Naive thymus-derived CD4-positive, alpha-beta T cell (primary cell): ENCODE results near the gene IGF2R. TPM values are rescaled to one million over a fixed set of nuclear protein-coding genes. Genes with fewer than 3 reads are reported as not detected.
"Not testable (repeated sequence)": the region's sequence is repeated elsewhere in the genome, so short reads cannot be mapped to it uniquely, and the experiment has no call there.

Experiments used
- ATAC-seq: fragments of 150-1000 bp; cut with Tn5 transposase; 2 replicates; pipeline ENCODE4 v1.10.0; 2021; ENCODE audit warnings: mild to moderate bottlenecking, moderate library complexity
- CTCF ChIA-PET: fragments of 350-600 bp; sonication (Branson Sonifier 250); formaldehyde crosslinking; loops from one replicate; lab custom pipeline; 2021; ENCODE audit warnings: antibody characterized with exemption; lab: Charles Lee
- POLR2A ChIA-PET: fragments of 350-600 bp; sonication (Branson Sonifier 250); formaldehyde crosslinking; loops from one replicate; lab custom pipeline; 2021; ENCODE audit warnings: antibody characterized with exemption, inconsistent platforms; lab: Charles Lee
- DNase-seq, 9 donors: peaks; one replicate each; pipeline versions ENCODE4 v3.0.0 to v3.0.0-alpha.2; 2020 to 2022; ENCODE audit warnings: mixed read lengths in 1 of 9
- H3K27ac ChIP-seq: one replicate; pipeline ENCODE4 v1.7.0; 2013; ENCODE audit warnings: mild to moderate bottlenecking, low read depth, low read length, moderate library complexity
- H3K27me3 ChIP-seq, 2 donors: one replicate each; pipeline ENCODE4 v1.7.0; 2013; ENCODE audit warnings: low read length in 2 of 2, mild to moderate bottlenecking in 2 of 2, moderate library complexity in 2 of 2; ENCODE audit not compliant: control insufficient read depth in 2 of 2, insufficient read depth in 2 of 2
- H3K36me3 ChIP-seq, 3 experiments: 1 replicate in 2 of 3; 2 replicates in 1 of 3; pipeline ENCODE4 v1.7.0; 2013; ENCODE audit warnings: low read length in 3 of 3, mild to moderate bottlenecking in 3 of 3, moderate library complexity in 1 of 3; ENCODE audit not compliant: insufficient read depth in 3 of 3, control insufficient read depth in 2 of 3
- H3K4me1 ChIP-seq, 2 donors: one replicate each; pipeline ENCODE4 v1.7.0; 2013; ENCODE audit warnings: low read length in 2 of 2, mild to moderate bottlenecking in 2 of 2, moderate library complexity in 1 of 2; ENCODE audit not compliant: control insufficient read depth in 2 of 2, insufficient read depth in 2 of 2
- H3K4me3 ChIP-seq: 2 replicates; pipeline ENCODE4 v1.7.0; 2013; ENCODE audit warnings: mild to moderate bottlenecking, low read length
- H3K9me3 ChIP-seq, 3 experiments: 1 replicate in 2 of 3; 2 replicates in 1 of 3; pipeline ENCODE4 v1.7.0; 2013; ENCODE audit warnings: low read length in 3 of 3; ENCODE audit not compliant: control insufficient read depth in 2 of 3
- H3K27ac Mint-ChIP-seq, 9 donors: one replicate each; pipeline ENCODE4 v1.8.0; 2020 to 2022; ENCODE audit warnings: mixed read lengths in 9 of 9, mild to moderate bottlenecking in 8 of 9, moderate library complexity in 5 of 9, inconsistent platforms in 2 of 9
- H3K27me3 Mint-ChIP-seq, 5 donors: one replicate each; pipeline ENCODE4 v1.8.0; 2021 to 2022; ENCODE audit warnings: mixed read lengths in 5 of 5, mild to moderate bottlenecking in 1 of 5
- H3K36me3 Mint-ChIP-seq, 5 donors: one replicate each; pipeline ENCODE4 v1.8.0; 2020 to 2022; ENCODE audit warnings: mixed read lengths in 5 of 5, mild to moderate bottlenecking in 3 of 5, inconsistent platforms in 1 of 5
- H3K4me1 Mint-ChIP-seq, 7 donors: one replicate each; pipeline ENCODE4 v1.8.0; 2020 to 2022; ENCODE audit warnings: mixed read lengths in 7 of 7, mild to moderate bottlenecking in 3 of 7, inconsistent platforms in 1 of 7
- H3K4me3 Mint-ChIP-seq, 10 donors: one replicate each; pipeline ENCODE4 v1.8.0; 2020 to 2022; ENCODE audit warnings: mild to moderate bottlenecking in 10 of 10, mixed read lengths in 10 of 10, moderate library complexity in 6 of 10, inconsistent platforms in 2 of 10
- H3K9me3 Mint-ChIP-seq, 11 donors: one replicate each; pipeline ENCODE4 v1.8.0; 2020 to 2022; ENCODE audit warnings: mixed read lengths in 11 of 11, mild to moderate bottlenecking in 4 of 11, inconsistent platforms in 1 of 11, moderate library complexity in 1 of 11
- intact Hi-C, 2 donors: fragments of 100-400 bp; cut with micrococcal nuclease; formaldehyde crosslinking; loops; one replicate each; pipeline ENCODE4 v1.15.1; 2023
- polyA plus RNA-seq, 2 donors: library from polyadenylated mRNA; unstranded; fragments of 300-500 nt; fragmentation: Illumina TruSeq; gene quantifications; one replicate each; pipeline ENCODE4 v1.2.3, GENCODE V29; 2021
- total RNA-seq, 6 experiments: library from RNA in 5 of 6; stranded (reverse) in 5 of 6; gene quantifications; 1 replicate in 5 of 6; 2 replicates in 1 of 6; pipeline ENCODE4 v1.2.3 and lab custom pipeline; 2021 to 2026

IGF2R gene
- total and polyA plus RNA-seq, 7 experiments from 2014 or later = 8.7 to 79.2 (median 70.4) TPM

DNA sequence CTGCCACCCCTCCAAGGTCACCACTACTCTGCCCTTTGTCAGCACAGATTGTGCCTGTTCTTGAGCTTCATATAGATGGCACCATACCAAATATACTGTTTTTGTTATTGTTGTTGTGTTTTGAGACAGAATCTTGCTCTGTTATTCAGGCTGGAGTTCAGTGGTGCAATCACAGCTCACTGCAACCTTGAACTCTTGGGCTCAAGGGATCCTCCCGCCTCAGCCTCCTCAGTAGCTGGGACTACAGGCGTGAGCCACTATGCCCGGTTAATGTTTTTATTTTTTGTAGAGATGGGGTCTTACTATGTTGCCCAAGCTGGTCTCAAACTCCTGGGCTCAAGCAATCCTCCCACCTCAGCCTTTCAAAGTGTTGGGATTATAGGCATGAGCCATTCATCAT, 171.6 kb downstream of the IGF2R start:
- H3K4me1 ChIP-seq, H3K9me3 Mint-ChIP-seq, H3K4me3 Mint-ChIP-seq, intact Hi-C loops, ATAC-seq, POLR2A ChIA-PET, DNase-seq, H3K4me1 Mint-ChIP-seq, H3K27ac ChIP-seq, H3K4me3 ChIP-seq, H3K27me3 Mint-ChIP-seq, H3K27me3 ChIP-seq, H3K36me3 ChIP-seq, H3K9me3 ChIP-seq, H3K27ac Mint-ChIP-seq: not testable (repeated sequence)
- peaks cover 2 to 20% (median 7%) of the 10 kb centered on the region in 5 donors for H3K36me3 Mint-ChIP-seq
- CTCF ChIA-PET = interaction anchor here (0.7 kb wide), 1 partner anchor 317 kb away, joined by 3 read pairs; no protein-coding TSS in a partner anchor

DNA sequence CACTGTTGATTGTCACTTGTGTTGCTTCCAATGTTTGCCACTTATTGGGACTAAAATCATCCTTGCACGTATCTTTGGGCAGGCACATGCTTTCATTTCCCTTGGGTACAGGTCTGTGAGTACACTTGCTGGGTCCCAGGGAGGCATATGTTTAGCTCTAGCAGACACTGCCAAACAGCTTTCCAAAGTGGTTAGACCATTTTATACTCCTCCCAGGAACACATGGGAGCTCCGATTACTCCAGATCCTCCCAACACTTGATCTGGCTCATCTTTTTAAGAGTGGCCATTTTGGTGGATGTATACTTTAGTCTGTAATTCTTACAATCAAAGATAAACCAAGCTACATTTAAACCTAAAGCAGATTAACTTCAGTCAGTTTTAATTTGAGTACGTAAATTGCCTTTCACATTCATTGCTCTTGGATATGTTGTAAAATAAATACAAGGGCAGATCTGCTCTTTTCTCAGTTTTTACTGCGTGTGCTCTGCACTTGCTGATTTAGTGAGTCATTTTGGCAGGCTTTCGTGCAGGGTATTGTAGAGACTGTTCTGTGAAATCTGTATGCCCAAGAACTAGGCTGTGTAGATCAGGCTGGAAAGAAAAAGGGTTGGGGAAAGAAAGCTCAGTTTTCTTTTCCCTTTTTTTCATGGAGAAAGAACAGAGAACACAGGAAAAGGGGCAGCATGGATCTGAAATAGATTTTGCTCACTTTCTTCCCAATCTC, 172.3 kb downstream of the IGF2R start:
- H3K4me1 Mint-ChIP-seq = peaks cover 0 to 10% (median 9%) of the 10 kb centered on the region in 7 donors
- DNase-seq (no peak), ATAC-seq (no peak)
- H3K27me3 Mint-ChIP-seq = peaks cover 0 to 6% (median 0%) of the 10 kb centered on the region in 5 donors
- ChIA-PET POLR2A (no interaction called here), CTCF (no interaction called here)
- Histone ChIP-seq H3K36me3 (no peaks in the 10 kb centered on the region), H3K9me3 (no peaks in the 10 kb centered on the region), H3K4me3 (no peak overlapping the region), H3K4me1 (peaks cover 0 to 4% of the 10 kb centered on the region in 2 donors), H3K27ac (no peak overlapping the region), H3K27me3 (no peaks in the 10 kb centered on the region)
- no peak overlapping the region for H3K4me3 Mint-ChIP-seq
- intact Hi-C loops = no loop called here
- peaks cover 0 to 5% (median 0%) of the 10 kb centered on the region in 11 donors for H3K9me3 Mint-ChIP-seq
- peaks cover 2 to 23% (median 7%) of the 10 kb centered on the region in 5 donors for H3K36me3 Mint-ChIP-seq
- H3K27ac Mint-ChIP-seq = no peak overlapping the region

DNA sequence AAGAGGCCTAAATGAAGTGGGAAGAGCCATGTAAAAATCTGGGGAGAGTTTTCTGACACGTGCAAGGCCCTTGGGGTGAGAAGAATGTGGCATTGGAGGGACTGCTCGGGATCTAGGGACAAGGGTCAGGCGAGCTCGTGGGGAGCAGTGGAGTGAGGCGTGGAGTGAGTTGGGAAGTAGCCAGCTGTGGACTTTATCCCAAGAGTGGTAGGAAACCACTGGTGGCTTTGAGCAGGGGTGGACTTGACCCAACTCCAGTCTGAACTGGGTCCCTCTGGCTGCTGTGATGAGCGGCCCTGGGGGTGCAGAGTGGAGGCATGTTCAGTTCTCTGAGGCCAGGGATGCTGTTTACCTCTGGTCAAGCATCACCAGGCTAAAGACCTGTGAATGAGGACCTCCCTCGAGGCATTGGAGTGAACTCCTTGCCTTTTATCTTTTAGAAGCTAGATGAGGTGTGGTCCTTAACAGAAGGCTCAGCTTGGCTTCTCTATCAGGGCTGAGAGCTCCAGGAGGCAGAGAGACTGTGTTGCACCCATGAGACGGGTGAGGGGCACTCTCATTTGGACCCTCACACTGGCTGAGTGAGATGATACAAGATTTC, 173.3 kb downstream of the IGF2R start:
- Mint-ChIP-seq H3K4me1 (peaks cover 0 to 10% (median 9%) of the 10 kb centered on the region in 7 donors), H3K4me3 (no peak overlapping the region), H3K36me3 (peaks cover 2 to 23% (median 7%) of the 10 kb centered on the region in 5 donors), H3K9me3 (peaks cover 0 to 5% (median 0%) of the 10 kb centered on the region in 11 donors), H3K27ac (no peak overlapping the region), H3K27me3 (peaks cover 0 to 6% (median 0%) of the 10 kb centered on the region in 5 donors)
- H3K27me3 ChIP-seq = no peaks in the 10 kb centered on the region
- ChIA-PET POLR2A (no interaction called here), CTCF (no interaction called here)
- DNase-seq = no peak
- no peak overlapping the region for H3K4me3 ChIP-seq
- no peaks in the 10 kb centered on the region for H3K9me3 ChIP-seq
- intact Hi-C loops = no loop called here
- H3K4me1 ChIP-seq = peaks cover 0 to 4% of the 10 kb centered on the region in 2 donors
- H3K27ac ChIP-seq = no peak overlapping the region
- ATAC-seq = no peak
- H3K36me3 ChIP-seq = no peaks in the 10 kb centered on the region

DNA sequence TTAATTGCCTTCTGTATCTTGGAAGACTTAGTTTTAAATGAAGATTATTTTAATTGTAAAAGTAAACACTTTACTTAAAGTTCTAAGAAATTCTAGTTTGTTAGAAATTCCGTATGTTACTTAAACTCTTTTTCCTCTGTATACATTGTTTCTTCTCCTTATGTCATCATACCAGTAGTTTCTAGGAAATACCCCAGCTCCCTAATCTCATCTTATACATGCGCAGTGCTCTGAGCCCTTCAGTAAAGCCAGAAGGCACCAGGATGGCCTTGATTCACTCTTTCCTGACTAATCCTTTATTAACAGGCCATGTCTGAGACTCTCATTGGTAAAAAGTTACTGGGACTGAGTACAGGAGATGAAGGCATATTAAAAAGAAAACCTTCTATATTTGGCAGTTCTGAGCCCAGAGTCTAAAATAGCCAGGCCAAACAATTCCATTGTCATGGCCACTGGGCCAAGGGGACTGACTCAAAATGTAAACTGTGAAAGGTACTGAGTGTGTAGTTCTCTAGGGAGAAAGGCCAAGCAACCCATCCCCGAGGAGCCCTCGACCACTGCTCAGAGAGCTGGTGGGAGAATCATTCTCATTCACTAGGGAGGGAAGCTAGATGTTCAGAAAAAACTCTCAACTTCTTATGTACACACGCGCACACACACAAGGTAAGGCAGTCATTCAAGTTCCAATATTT, 177.7 kb downstream of the IGF2R start:
- DNase-seq = no peak
- H3K4me1 ChIP-seq = no peaks in the 10 kb centered on the region
- intact Hi-C loops = no loop called here
- Mint-ChIP-seq H3K4me1 (no peaks in the 10 kb centered on the region), H3K27me3 (peaks cover 0 to 13% (median 0%) of the 10 kb centered on the region in 5 donors), H3K36me3 (peaks cover 2 to 37% (median 15%) of the 10 kb centered on the region in 5 donors), H3K27ac (no peak overlapping the region), H3K9me3 (peaks cover 0 to 17% (median 5%) of the 10 kb centered on the region in 11 donors), H3K4me3 (no peak overlapping the region)
- H3K27me3 ChIP-seq = no peaks in the 10 kb centered on the region
- H3K9me3 ChIP-seq = no peaks in the 10 kb centered on the region
- no peaks in the 10 kb centered on the region for H3K36me3 ChIP-seq
- no peak overlapping the region for H3K27ac ChIP-seq
- ATAC-seq = no peak
- CTCF ChIA-PET = no interaction called here
- no peak overlapping the region for H3K4me3 ChIP-seq
- POLR2A ChIA-PET = no interaction called here

DNA sequence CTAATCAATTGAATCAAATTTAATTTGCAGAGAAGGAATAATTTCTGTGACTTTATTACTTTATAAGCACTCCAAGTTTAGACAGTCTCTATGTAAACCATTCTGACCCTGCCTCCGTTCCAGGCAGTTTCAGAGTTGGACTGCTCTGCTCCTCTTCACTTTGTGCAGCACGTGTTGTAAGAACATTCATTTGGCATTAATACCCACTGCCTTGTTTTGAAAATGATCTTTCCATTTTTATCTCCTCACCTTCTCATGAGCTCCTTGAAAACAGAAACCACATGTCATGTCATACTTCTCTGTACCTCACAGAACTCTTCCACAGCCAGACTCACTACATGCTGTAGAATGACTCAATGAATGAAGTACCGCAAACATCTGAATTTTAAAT, 178.3 kb downstream of the IGF2R start:
- H3K4me1 Mint-ChIP-seq = no peaks in the 10 kb centered on the region
- peaks cover 0 to 22% (median 8%) of the 10 kb centered on the region in 11 donors for H3K9me3 Mint-ChIP-seq
- ATAC-seq (no peak), DNase-seq (no peak)
- ChIA-PET CTCF (no interaction called here), POLR2A (no interaction called here)
- no peak overlapping the region for H3K4me3 Mint-ChIP-seq
- Histone ChIP-seq H3K4me1 (no peaks in the 10 kb centered on the region), H3K4me3 (no peak overlapping the region), H3K27ac (no peak overlapping the region), H3K9me3 (no peaks in the 10 kb centered on the region), H3K36me3 (no peaks in the 10 kb centered on the region), H3K27me3 (no peaks in the 10 kb centered on the region)
- H3K36me3 Mint-ChIP-seq = peaks cover 2 to 37% (median 21%) of the 10 kb centered on the region in 5 donors
- intact Hi-C loops = no loop called here
- H3K27ac Mint-ChIP-seq = no peak overlapping the region
- peaks cover 0 to 13% (median 0%) of the 10 kb centered on the region in 5 donors for H3K27me3 Mint-ChIP-seq

DNA sequence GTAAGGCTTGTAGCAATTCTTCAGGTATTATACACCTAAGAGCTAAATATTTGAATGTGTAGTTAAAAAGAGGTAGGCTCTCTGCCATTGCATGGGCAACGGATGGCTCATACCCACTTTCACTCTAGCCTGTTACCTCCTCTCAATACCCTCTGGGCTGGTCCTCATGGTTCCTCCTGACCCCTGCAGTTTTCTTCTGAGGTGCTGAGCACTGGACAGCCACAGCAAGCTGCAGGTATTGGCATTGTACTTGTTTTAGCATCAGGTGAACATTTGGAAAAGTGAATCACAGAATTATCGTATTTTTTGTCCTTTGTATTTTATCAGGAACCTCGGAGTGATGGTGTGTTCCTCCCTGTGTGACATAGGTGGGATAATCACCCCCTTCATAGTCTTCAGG, 185.6 kb downstream of the IGF2R start:
- POLR2A ChIA-PET = no interaction called here
- no peak overlapping the region for H3K4me3 Mint-ChIP-seq
- H3K27ac Mint-ChIP-seq = no peak overlapping the region
- H3K4me3 ChIP-seq = no peak overlapping the region
- intact Hi-C loops = no loop called here
- H3K36me3 Mint-ChIP-seq = peaks cover 0 to 34% (median 17%) of the 10 kb centered on the region in 5 donors
- DNase-seq = no peak
- peaks cover 0 to 42% (median 12%) of the 10 kb centered on the region in 11 donors for H3K9me3 Mint-ChIP-seq
- no peaks in the 10 kb centered on the region for H3K4me1 ChIP-seq
- H3K27ac ChIP-seq = no peak overlapping the region
- no peak for ATAC-seq
- H3K4me1 Mint-ChIP-seq = no peaks in the 10 kb centered on the region
- CTCF ChIA-PET = no interaction called here
- no peaks in the 10 kb centered on the region for H3K36me3 ChIP-seq
- H3K9me3 ChIP-seq = no peaks in the 10 kb centered on the region
- H3K27me3 ChIP-seq = no peaks in the 10 kb centered on the region
- H3K27me3 Mint-ChIP-seq = no peaks in the 10 kb centered on the region
